HEK293 (cell line): Measurements from ENCODE around the gene S100A6.

Experiments used
- CTCF ChIA-PET: fragments of 350-600 bp; formaldehyde crosslinking; extraction: SDS; loops from one replicate; lab custom pipeline; 2021; ENCODE audit warnings: antibody characterized with exemption; lab: Yijun Ruan, JAX
- POLR2A ChIA-PET: fragments of 300-600 bp; formaldehyde crosslinking; extraction: SDS; loops from one replicate; lab custom pipeline; 2020; ENCODE audit warnings: antibody characterized with exemption, inconsistent platforms; lab: Yijun Ruan, JAX
- H3K27ac ChIP-seq: fragments of 200-500 bp; sonication (Bioruptor generic); 2 replicates; pipeline ENCODE4 v1.5.1; 2014; ENCODE audit warnings: low read depth, low read length, control low read depth, inconsistent platforms; ENCODE audit errors: extremely low read depth
- H3K36me3 ChIP-seq, 2 experiments: fragments of 200-500 bp in 1 of 2; sonication (Bioruptor generic) in 1 of 2; 1 replicate in 1 of 2; 2 replicates in 1 of 2; pipeline ENCODE4 v1.5.1; 2014 to 2017; ENCODE audit warnings: inconsistent platforms in 2 of 2, low read length in 2 of 2; ENCODE audit not compliant: control insufficient read depth in 2 of 2, insufficient read depth in 1 of 2
- H3K4me1 ChIP-seq: fragments of 200-500 bp; sonication (Bioruptor generic); 2 replicates; pipeline ENCODE4 v1.5.1; 2014; ENCODE audit warnings: mild to moderate bottlenecking, low read length, inconsistent platforms; ENCODE audit not compliant: control insufficient read depth, insufficient read depth
- H3K4me3 ChIP-seq: 2 replicates; pipeline ENCODE4 v1.5.1; 2011; ENCODE audit warnings: low read depth, mild to moderate bottlenecking, control low read depth, low read length, moderate library complexity
- H3K9me3 ChIP-seq: fragments of 200-500 bp; sonication (Bioruptor generic); 2 replicates; pipeline ENCODE4 v1.5.1; 2014; ENCODE audit warnings: low read depth, low read length, inconsistent platforms; ENCODE audit not compliant: control insufficient read depth, insufficient read depth
- GLI4 ChIP-seq: fragments of 450-650 bp; formaldehyde crosslinking; IDR thresholded peaks from 2 replicates; pipeline ENCODE4 v1.5.1; 2016; ENCODE audit warnings: missing biosample characterization, missing genetic modification characterization
- HOXD13 ChIP-seq: sonication (generic); formaldehyde crosslinking; IDR thresholded peaks from 2 replicates; pipeline ENCODE4 v1.8.0; 2022; ENCODE audit warnings: missing genetic modification reagents, borderline replicate concordance
- IKZF3 ChIP-seq: fragments of 450-650 bp; IDR thresholded peaks from 2 replicates; pipeline ENCODE4 v1.5.0; 2018; ENCODE audit warnings: missing biosample characterization, mild to moderate bottlenecking, missing genetic modification characterization, moderate library complexity
- KLF1 ChIP-seq: fragments of 450-650 bp; formaldehyde crosslinking; IDR thresholded peaks from 2 replicates; pipeline ENCODE4 v1.5.1; 2016; ENCODE audit warnings: missing biosample characterization, missing genetic modification characterization
- SP7 ChIP-seq: fragments of 450-650 bp; formaldehyde crosslinking; IDR thresholded peaks from 2 replicates; pipeline ENCODE4 v1.5.1; 2016; ENCODE audit warnings: missing biosample characterization, missing genetic modification characterization
- ZBTB48 ChIP-seq: fragments of 450-650 bp; formaldehyde crosslinking; IDR thresholded peaks from 2 replicates; pipeline ENCODE4 v1.5.1; 2016; ENCODE audit warnings: missing biosample characterization, missing genetic modification characterization
- ZBTB6 ChIP-seq: fragments of 450-650 bp; formaldehyde crosslinking; IDR thresholded peaks from 2 replicates; pipeline ENCODE4 v1.5.1; 2017; ENCODE audit warnings: missing biosample characterization, missing genetic modification characterization
- ZNF324 ChIP-seq: fragments of 450-650 bp; formaldehyde crosslinking; IDR thresholded peaks from 2 replicates; pipeline ENCODE4 v1.5.1; 2016; ENCODE audit warnings: missing biosample characterization, missing genetic modification characterization
- ZNF341 ChIP-seq: fragments of 450-650 bp; formaldehyde crosslinking; IDR thresholded peaks from 2 replicates; pipeline ENCODE4; 2016; ENCODE audit warnings: low read depth, missing biosample characterization, missing genetic modification characterization
- ZNF404 ChIP-seq: fragments of 450-650 bp; formaldehyde crosslinking; IDR thresholded peaks from 2 replicates; pipeline ENCODE4 v1.5.1; 2017; ENCODE audit warnings: missing biosample characterization, missing genetic modification characterization
- ZNF426 ChIP-seq: fragments of 450-650 bp; formaldehyde crosslinking; IDR thresholded peaks from 2 replicates; pipeline ENCODE4 v1.5.1; 2017; ENCODE audit warnings: missing biosample characterization, missing genetic modification characterization, mild to moderate bottlenecking, inconsistent platforms, moderate library complexity
- ZNF433 ChIP-seq: fragments of 450-650 bp; formaldehyde crosslinking; IDR thresholded peaks from 2 replicates; pipeline ENCODE4 v1.5.1; 2016; ENCODE audit warnings: missing biosample characterization, missing genetic modification characterization, low read depth
- ZNF571 ChIP-seq: fragments of 450-650 bp; formaldehyde crosslinking; IDR thresholded peaks from 2 replicates; pipeline ENCODE4 v1.5.0; 2017; ENCODE audit warnings: missing biosample characterization, missing genetic modification characterization
- ZNF585B ChIP-seq: fragments of 450-650 bp; formaldehyde crosslinking; IDR thresholded peaks from 2 replicates; pipeline ENCODE4 v1.5.1; 2016; ENCODE audit warnings: missing biosample characterization, missing genetic modification characterization
- ZNF626 ChIP-seq: fragments of 450-650 bp; sonication (Bioruptor Pico); formaldehyde crosslinking; IDR thresholded peaks from 2 replicates; pipeline ENCODE4 v1.5.1; 2018; ENCODE audit warnings: missing biosample characterization, missing genetic modification characterization, inconsistent platforms
- ZNF654 ChIP-seq: fragments of 450-650 bp; formaldehyde crosslinking; IDR thresholded peaks from 2 replicates; pipeline ENCODE4 v1.5.1; 2016; ENCODE audit warnings: low read depth, missing biosample characterization, missing genetic modification characterization
- TF ChIP-seq, protein P1 (sequence below): fragments of 450-650 bp; formaldehyde crosslinking; IDR thresholded peaks from 2 replicates; pipeline ENCODE4 v1.5.1; 2016; ENCODE audit warnings: missing biosample characterization, missing genetic modification characterization
- TF ChIP-seq, protein P2 (sequence below): fragments of 450-650 bp; formaldehyde crosslinking; IDR thresholded peaks from 2 replicates; pipeline ENCODE4 v1.5.1; 2016; ENCODE audit warnings: missing biosample characterization, missing genetic modification characterization

S100A6 gene

DNA sequence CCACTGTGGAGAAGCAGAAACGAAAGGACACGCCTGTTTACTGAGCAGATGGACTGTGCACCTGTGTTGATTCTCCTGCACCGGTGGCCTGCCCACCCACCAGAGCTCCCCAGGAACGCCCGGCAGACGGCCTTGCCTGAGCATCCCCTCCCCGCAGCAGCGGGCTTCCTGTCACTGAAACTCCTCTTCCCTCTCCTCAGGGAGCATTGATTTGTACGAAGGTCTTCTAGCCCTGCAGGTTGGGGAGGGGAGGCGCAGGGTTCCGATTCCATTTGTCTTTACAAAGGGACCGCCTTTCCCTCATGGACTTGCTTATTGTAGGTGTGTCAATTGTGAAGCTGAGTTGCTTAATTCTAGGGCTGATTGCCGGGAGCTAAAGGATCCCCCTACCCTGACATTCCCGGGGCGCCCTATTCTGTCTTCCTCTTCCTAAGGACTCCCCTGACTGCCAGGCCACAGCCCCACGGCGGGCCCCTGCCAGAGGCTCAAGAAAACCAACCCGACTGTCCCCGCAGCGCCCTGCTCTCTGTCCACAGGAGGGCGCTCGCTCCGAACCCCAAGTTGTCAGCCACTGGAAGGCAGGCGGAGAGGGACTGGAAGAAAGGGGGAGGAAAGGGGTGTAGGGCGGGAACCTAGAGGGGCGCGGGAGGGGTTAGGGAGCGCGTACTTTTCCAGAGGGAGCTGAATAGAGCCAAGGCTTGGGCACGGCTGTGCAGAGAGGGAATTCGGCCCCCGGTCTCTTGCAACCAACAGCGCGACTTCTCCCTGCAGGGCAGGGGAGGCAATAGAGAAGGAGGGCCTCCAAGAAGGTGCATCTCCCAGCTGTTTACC is 2.8 kb downstream of the S100A6 start:
- no peak overlapping the region for H3K4me3 ChIP-seq
- no peaks in the 10 kb centered on the region for H3K36me3 ChIP-seq
- ChIA-PET CTCF (interaction anchor here (0.5 to 4.3 kb wide), 21 partner anchors 8 to 1074 kb away, joined by 3 to 55 read pairs (median 4); partner anchors contain the start of genes RAB13, S100A1, S100A13 and S100A3), POLR2A (interaction anchor here (1.1 to 2.4 kb wide), 3 partner anchors 33 to 101 kb away, joined by 5 to 7 read pairs (median 6); partner anchors contain the start of genes CHTOP, S100A13 and S100A2)
- no peak overlapping the region for H3K27ac ChIP-seq
- TF ChIP-seq ZNF654 (peak; percentile 38), ZNF626 (no peak), ZBTB48 (tag by site-specific recombination) (peak; percentile 61; the same call in 1 of the 2 replicates), ZBTB6 (tag by site-specific recombination) (no peak), HOXD13 (no peak), IKZF3 (peak; percentile 35), KLF1 (tag by site-specific recombination) (peak; percentile 18; the same call in 1 of the 2 replicates)
- TF ChIP-seq, protein P1, sequence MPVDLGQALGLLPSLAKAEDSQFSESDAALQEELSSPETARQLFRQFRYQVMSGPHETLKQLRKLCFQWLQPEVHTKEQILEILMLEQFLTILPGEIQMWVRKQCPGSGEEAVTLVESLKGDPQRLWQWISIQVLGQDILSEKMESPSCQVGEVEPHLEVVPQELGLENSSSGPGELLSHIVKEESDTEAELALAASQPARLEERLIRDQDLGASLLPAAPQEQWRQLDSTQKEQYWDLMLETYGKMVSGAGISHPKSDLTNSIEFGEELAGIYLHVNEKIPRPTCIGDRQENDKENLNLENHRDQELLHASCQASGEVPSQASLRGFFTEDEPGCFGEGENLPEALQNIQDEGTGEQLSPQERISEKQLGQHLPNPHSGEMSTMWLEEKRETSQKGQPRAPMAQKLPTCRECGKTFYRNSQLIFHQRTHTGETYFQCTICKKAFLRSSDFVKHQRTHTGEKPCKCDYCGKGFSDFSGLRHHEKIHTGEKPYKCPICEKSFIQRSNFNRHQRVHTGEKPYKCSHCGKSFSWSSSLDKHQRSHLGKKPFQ (tag by site-specific recombination), result no peak
- no peaks in the 10 kb centered on the region for H3K4me1 ChIP-seq
- no peaks in the 10 kb centered on the region for H3K9me3 ChIP-seq

- H3K27ac ChIP-seq, result no peak overlapping the region
- TF ChIP-seq SP7 (tag by site-specific recombination) (no peak), ZNF585B (tag by site-specific recombination) (no peak), ZNF571 (no peak), ZNF324 (no peak)
- ChIA-PET CTCF (interaction anchor here (0.7 to 4.3 kb wide), 10 partner anchors 7 to 96 kb away, joined by 3 to 55 read pairs (median 10); partner anchors contain the start of genes S100A1, S100A13 and S100A4), POLR2A (interaction anchor here (0.8 to 2.4 kb wide), 4 partner anchors 12 to 102 kb away, joined by 3 to 11 read pairs (median 6); partner anchors contain the start of genes CHTOP and S100A13)
- no peaks in the 10 kb centered on the region for H3K4me1 ChIP-seq
- H3K36me3 ChIP-seq, result no peaks in the 10 kb centered on the region
- no peak overlapping the region for H3K4me3 ChIP-seq
- H3K9me3 ChIP-seq, result no peaks in the 10 kb centered on the region
Measured at GRCh38 chr1:153532181-153532580, 3.6 kb downstream of the S100A6 start.

DNA sequence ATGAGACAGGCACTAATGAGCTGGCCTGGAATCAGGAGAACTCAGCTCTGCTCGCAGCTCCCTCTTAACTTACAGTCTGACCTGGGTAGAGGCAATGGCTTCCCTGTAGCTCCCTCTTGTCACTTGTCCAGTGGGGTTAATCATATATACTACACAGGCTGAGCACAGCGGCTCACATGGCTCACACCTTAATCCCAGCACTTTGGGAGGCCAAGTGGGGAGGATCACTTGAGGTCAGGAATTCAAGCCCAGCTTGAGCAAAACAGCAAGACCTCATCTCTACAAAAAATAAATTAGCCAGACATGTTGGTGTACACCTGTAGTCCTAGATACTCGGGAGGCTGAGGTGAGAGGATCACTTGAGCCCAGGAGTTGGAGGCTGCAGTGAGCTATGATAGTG is 4.2 kb downstream of the S100A6 start:
- Histone ChIP-seq H3K36me3 (no peaks in the 10 kb centered on the region), H3K9me3 (no peaks in the 10 kb centered on the region), H3K4me1 (no peaks in the 10 kb centered on the region), H3K4me3 (no peak overlapping the region), H3K27ac (no peak overlapping the region)
- CTCF ChIA-PET, result interaction anchor here (0.8 to 4.3 kb wide), 7 partner anchors 11 to 96 kb away, joined by 3 to 55 read pairs (median 13); partner anchors contain the start of genes S100A1, S100A13 and S100A4
- TF ChIP-seq GLI4 (tag by site-specific recombination) (no peak), ZNF426 (tag by site-specific recombination) (no peak)
- POLR2A ChIA-PET, result interaction anchor here (0.6 to 2.4 kb wide), 5 partner anchors 12 to 102 kb away, joined by 3 to 11 read pairs (median 5); partner anchors contain the start of genes CHTOP and S100A13

GRCh38 chr1:153527683-153528040 is 8.1 kb downstream of the S100A6 start:
- Histone ChIP-seq H3K36me3 (no peaks in the 10 kb centered on the region), H3K4me3 (no peak overlapping the region), H3K27ac (no peak overlapping the region), H3K9me3 (no peaks in the 10 kb centered on the region), H3K4me1 (no peaks in the 10 kb centered on the region; the same call in 1 of the 2 replicates)
- ChIA-PET CTCF (interaction anchor here (2.6 kb wide), 1 partner anchor 17 kb away, joined by 8 read pairs; no protein-coding TSS in a partner anchor), POLR2A (interaction anchor here (0.6 kb wide), 1 partner anchor 78 kb away, joined by 5 read pairs; no protein-coding TSS in a partner anchor)
- no peak for TF ChIP-seq ZNF341
- no peak for TF ChIP-seq ZNF404 (tag by site-specific recombination)
- TF ChIP-seq, protein P2, sequence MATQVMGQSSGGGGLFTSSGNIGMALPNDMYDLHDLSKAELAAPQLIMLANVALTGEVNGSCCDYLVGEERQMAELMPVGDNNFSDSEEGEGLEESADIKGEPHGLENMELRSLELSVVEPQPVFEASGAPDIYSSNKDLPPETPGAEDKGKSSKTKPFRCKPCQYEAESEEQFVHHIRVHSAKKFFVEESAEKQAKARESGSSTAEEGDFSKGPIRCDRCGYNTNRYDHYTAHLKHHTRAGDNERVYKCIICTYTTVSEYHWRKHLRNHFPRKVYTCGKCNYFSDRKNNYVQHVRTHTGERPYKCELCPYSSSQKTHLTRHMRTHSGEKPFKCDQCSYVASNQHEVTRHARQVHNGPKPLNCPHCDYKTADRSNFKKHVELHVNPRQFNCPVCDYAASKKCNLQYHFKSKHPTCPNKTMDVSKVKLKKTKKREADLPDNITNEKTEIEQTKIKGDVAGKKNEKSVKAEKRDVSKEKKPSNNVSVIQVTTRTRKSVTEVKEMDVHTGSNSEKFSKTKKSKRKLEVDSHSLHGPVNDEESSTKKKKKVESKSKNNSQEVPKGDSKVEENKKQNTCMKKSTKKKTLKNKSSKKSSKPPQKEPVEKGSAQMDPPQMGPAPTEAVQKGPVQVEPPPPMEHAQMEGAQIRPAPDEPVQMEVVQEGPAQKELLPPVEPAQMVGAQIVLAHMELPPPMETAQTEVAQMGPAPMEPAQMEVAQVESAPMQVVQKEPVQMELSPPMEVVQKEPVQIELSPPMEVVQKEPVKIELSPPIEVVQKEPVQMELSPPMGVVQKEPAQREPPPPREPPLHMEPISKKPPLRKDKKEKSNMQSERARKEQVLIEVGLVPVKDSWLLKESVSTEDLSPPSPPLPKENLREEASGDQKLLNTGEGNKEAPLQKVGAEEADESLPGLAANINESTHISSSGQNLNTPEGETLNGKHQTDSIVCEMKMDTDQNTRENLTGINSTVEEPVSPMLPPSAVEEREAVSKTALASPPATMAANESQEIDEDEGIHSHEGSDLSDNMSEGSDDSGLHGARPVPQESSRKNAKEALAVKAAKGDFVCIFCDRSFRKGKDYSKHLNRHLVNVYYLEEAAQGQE (tag by site-specific recombination), result no peak
- TF ChIP-seq ZNF433 (tag by site-specific recombination), result no peak
